Stimulated activated naive B cell treated with anti-CD40 and anti-IgM and Interleukin-4, amounts not matched to agents 10 μg/mL and 1 μg/mL and 100 μg/mL, for 72 hours (primary cell): ENCODE data around the gene PPP2R5B.

Experiments
- ATAC-seq, 2 donors: fragments of 150-1000 bp; cut with Tn5 transposase; replicated peaks; 2 replicates each; pipeline ENCODE4 v1.10.0; 2021; ENCODE audit warnings: moderate library complexity in 1 of 2
- DNase-seq: peaks from one replicate; pipeline ENCODE4 v3.0.0; 2021
- H3K27ac Mint-ChIP-seq: one replicate; pipeline ENCODE4 v1.8.0; 2022; ENCODE audit warnings: mild to moderate bottlenecking, mixed read lengths
- H3K27me3 Mint-ChIP-seq, 2 donors: one replicate each; pipeline ENCODE4 v1.8.0; 2022; ENCODE audit warnings: mixed read lengths in 2 of 2
- H3K36me3 Mint-ChIP-seq, 2 donors: one replicate each; pipeline ENCODE4 v1.8.0; 2022; ENCODE audit warnings: mixed read lengths in 2 of 2, mild to moderate bottlenecking in 1 of 2
- H3K4me1 Mint-ChIP-seq, 2 donors: one replicate each; pipeline ENCODE4 v1.8.0; 2022; ENCODE audit warnings: mixed read lengths in 2 of 2, mild to moderate bottlenecking in 1 of 2
- H3K4me3 Mint-ChIP-seq, 2 donors: one replicate each; pipeline ENCODE4 v1.8.0; 2022; ENCODE audit warnings: mild to moderate bottlenecking in 2 of 2, mixed read lengths in 2 of 2, moderate library complexity in 1 of 2
- H3K9me3 Mint-ChIP-seq, 2 donors: one replicate each; pipeline ENCODE4 v1.8.0; 2022; ENCODE audit warnings: mixed read lengths in 2 of 2, mild to moderate bottlenecking in 1 of 2

Gene PPP2R5B

DNA sequence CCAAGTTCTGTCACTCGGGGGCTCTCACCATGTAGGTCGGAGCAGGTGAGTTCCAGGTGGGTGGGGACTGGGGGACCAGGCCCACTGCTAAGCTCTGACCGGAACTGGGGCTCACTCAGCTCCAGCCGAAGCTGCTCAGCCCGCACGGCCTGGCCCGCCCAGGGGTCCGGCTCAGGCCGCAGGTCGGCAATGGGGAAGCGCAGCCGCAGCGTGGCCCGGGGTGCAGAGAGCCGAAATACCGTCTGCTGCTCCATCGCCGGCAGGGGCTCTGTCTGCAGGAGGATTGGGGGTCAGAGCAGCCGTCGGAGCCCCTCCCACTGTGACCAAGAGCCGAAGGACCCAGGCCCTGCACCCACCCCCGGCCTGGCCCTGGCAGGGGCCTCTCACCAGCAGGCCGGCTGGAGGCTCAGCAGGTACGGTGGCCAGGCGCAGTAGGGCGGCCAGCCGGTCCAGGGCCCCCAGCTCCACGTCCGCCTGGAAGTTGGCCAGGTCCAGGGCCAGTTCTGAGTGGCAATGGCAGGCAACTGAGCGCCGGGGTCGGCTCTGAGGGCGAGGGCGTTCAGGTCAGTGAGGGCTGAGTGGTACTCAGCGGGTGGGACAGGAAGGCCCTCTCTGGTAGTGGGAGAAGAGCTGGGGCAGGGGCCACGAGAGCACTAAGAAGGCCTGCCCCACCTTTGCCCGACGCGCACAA lies 14.7 kb upstream of the PPP2R5B start:
- no peaks in the 10 kb centered on the region for H3K27me3 Mint-ChIP-seq
- H3K4me1 Mint-ChIP-seq, result peaks cover 5 to 8% of the 10 kb centered on the region in 2 donors
- peaks cover 52 to 61% of the 10 kb centered on the region in 2 donors for H3K36me3 Mint-ChIP-seq
- H3K27ac Mint-ChIP-seq, result no peak overlapping the region
- H3K4me3 Mint-ChIP-seq, result no peak overlapping the region
- H3K9me3 Mint-ChIP-seq, result no peaks in the 10 kb centered on the region
- DNase-seq, result no peak
- no peak for ATAC-seq

DNA sequence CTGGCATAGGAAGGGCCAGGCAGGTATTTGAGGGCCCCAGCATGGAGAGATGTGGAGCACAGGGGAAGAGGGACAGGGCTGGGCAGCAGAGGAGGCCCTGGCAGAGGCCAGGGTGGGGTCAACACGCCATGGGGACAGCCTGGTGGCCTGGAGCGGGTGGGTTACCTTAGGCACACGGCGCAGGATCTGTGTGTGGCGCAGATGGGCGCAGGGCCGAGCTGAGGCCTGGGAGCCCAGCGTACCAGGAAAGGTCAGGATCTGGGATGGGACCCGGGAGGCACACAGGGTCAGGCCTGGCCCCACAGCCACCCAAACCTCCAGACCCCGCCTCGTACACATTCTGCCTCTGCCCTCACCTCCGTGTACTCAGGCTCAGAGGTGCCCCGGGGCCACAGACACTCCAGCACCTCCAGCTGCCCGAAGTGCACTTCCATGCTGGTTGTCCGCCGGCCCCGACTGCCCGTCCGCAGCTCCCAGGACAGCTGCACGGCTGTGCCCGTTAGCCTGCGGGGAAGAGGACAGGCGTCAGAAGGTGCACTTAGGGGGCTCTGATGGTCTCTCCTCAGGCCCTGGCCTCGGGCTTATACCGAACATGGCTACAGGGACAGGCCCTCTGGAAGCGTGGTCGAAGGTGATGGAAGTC lies 13.9 kb upstream of the PPP2R5B start:
- H3K27ac Mint-ChIP-seq, result no peak overlapping the region

DNA sequence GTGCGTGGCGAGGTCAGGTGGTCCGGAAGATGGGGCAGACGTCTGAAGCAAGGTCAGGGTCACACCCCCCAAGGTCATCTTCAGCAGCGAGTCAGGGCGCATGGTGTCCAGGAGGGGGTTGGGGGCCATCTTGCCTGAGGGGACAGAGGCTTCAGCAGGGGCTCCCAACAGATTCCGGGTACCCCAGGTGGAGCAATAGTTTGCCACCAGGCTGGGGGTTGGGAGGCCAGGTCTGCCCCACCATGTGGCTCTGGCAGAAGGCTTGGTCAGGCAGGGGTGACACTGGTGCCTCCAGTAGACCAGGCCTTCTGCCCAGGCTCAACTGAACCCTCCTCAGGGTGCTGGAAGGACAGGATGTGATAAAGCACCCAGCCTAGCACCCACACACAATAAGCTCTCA lies 13.3 kb upstream of the PPP2R5B start:
- H3K4me3 Mint-ChIP-seq, result no peak overlapping the region
- H3K36me3 Mint-ChIP-seq, result peaks cover 46 to 55% of the 10 kb centered on the region in 2 donors
- H3K9me3 Mint-ChIP-seq, result no peaks in the 10 kb centered on the region
- H3K27ac Mint-ChIP-seq, result no peak overlapping the region
- DNase-seq (no peak), ATAC-seq (no peak)
- H3K27me3 Mint-ChIP-seq, result no peaks in the 10 kb centered on the region
- peaks cover 12 to 16% of the 10 kb centered on the region in 2 donors for H3K4me1 Mint-ChIP-seq

More for the DNA sequence above, 13.9 kb upstream of the PPP2R5B start:
- H3K4me1 Mint-ChIP-seq, result peaks cover 8 to 10% of the 10 kb centered on the region in 2 donors
- no peaks in the 10 kb centered on the region for H3K27me3 Mint-ChIP-seq
- ATAC-seq, result no peak
- no peak overlapping the region for H3K4me3 Mint-ChIP-seq
- no peaks in the 10 kb centered on the region for H3K9me3 Mint-ChIP-seq
- no peak for DNase-seq
- peaks cover 46 to 57% of the 10 kb centered on the region in 2 donors for H3K36me3 Mint-ChIP-seq

DNA sequence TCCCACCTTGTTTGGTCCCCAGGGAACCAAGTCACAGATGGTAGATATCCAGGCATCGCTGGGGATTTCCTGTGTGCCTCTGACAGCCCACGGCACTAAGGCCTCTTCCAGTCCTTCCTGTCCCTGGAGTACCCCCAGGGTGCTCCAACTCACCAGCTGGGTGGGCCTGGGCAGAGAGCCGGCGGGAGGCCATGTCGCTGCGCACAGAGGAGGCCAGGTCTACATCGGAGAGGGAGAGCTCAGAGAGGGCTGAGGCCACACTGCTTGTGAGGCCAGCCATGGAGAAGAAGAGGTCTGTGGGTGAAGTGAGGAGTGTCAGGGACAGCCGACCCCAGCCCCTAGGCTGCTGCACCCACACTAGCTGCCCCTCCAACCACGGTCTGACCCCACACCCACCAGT lies 12.8 kb upstream of the PPP2R5B start:
- H3K27ac Mint-ChIP-seq, result no peak overlapping the region

DNA sequence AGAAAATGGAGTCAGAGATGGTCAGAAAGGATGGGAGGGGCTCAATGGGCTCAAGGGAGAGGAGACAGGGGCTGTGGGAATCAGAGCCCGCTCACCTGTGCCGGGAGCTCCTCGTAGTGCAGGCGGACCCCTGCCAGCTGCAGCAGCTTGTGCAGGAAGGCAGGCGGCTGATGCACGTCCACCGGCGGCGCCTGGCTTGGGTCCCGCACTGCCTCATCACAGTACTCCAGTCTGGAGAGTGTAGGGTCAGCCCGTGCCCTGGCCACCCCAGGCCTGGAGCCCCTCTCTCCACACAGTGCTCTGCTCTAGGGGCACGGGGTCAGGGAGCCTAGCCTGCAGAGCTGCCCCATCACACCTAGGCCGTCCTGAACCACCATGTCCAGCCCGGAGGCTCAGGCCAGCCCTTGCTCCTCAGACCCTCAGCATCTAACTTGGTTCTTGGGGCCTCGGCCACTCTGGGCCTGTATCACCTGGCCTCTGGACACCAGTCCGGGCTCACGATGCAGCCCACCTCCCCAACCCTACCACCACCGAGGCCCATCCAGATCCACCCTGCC lies 11.2 kb upstream of the PPP2R5B start:
- no peak overlapping the region for H3K27ac Mint-ChIP-seq
- H3K4me3 Mint-ChIP-seq, result no peak overlapping the region
- peaks cover 25 to 33% of the 10 kb centered on the region in 2 donors for H3K4me1 Mint-ChIP-seq
- no peaks in the 10 kb centered on the region for H3K9me3 Mint-ChIP-seq
- peaks cover 35 to 48% of the 10 kb centered on the region in 2 donors for H3K36me3 Mint-ChIP-seq
- no peak for DNase-seq
- ATAC-seq, result no peak
- H3K27me3 Mint-ChIP-seq, result no peaks in the 10 kb centered on the region

More for the DNA sequence above, 12.8 kb upstream of the PPP2R5B start:
- Mint-ChIP-seq H3K27me3 (no peaks in the 10 kb centered on the region), H3K36me3 (peaks cover 46 to 55% of the 10 kb centered on the region in 2 donors), H3K4me3 (no peak overlapping the region), H3K4me1 (peaks cover 17 to 21% of the 10 kb centered on the region in 2 donors), H3K9me3 (no peaks in the 10 kb centered on the region)
- ATAC-seq (no peak), DNase-seq (no peak)

DNA sequence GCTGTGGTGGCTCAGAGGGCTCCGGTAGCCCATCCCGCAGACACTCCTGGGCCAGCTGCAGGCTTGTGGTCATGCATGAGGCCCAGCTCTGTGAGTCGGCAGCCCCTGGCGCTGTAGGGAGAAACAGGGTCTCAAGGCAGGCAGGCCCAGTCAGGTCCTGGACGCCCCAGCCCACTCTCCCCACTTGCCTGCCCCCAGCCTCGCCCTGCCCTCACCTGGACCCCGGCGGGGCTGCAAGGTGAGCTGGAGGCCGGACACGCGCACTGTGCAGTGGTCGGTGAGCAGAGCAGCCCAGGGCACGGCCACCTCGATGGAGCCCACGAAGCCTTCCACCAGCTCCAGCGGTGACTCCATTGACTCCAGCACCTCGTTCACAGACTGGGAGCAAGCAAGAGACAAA lies 10.4 kb upstream of the PPP2R5B start:
- ATAC-seq (no peak), DNase-seq (no peak)
- Mint-ChIP-seq H3K36me3 (peaks cover 28 to 41% of the 10 kb centered on the region in 2 donors), H3K9me3 (no peaks in the 10 kb centered on the region), H3K4me1 (peaks cover 26 to 40% of the 10 kb centered on the region in 2 donors), H3K27me3 (no peaks in the 10 kb centered on the region), H3K27ac (no peak overlapping the region), H3K4me3 (no peak overlapping the region)

DNA sequence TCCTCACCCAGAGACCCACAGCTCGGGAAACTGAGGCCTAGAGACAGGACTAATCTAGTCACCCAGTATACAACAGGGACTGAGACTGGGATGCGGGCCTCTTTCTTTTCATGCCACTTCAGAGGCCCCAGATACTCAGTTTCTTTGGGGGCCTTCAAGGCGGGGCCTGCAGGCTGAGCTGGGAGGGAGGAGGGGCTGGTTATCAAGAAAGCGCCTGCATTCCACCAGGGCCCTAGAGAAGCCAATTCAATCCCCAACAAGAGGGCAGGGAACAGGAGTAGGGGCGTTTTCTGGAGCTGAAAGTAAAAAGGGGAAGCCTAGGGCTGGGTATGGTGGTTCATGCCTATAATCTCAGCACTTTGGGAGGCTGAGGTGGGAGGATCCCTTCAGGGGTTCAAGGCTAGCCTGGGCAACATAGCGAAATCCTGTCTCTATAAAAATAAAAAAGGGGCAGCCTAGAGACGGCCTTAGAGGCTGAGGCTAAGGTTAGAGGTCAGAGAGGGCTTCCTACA lies 9.1 kb upstream of the PPP2R5B start:
- no peak for ATAC-seq
- no peaks in the 10 kb centered on the region for H3K9me3 Mint-ChIP-seq
- peak overlapping the region; percentile 89 to 92 for H3K4me3 Mint-ChIP-seq
- no peak for DNase-seq
- peaks cover 29 to 40% of the 10 kb centered on the region in 2 donors for H3K4me1 Mint-ChIP-seq
- no peaks in the 10 kb centered on the region for H3K27me3 Mint-ChIP-seq
- peaks cover 18 to 31% of the 10 kb centered on the region in 2 donors for H3K36me3 Mint-ChIP-seq
- peak overlapping the region; percentile 37 for H3K27ac Mint-ChIP-seq

DNA sequence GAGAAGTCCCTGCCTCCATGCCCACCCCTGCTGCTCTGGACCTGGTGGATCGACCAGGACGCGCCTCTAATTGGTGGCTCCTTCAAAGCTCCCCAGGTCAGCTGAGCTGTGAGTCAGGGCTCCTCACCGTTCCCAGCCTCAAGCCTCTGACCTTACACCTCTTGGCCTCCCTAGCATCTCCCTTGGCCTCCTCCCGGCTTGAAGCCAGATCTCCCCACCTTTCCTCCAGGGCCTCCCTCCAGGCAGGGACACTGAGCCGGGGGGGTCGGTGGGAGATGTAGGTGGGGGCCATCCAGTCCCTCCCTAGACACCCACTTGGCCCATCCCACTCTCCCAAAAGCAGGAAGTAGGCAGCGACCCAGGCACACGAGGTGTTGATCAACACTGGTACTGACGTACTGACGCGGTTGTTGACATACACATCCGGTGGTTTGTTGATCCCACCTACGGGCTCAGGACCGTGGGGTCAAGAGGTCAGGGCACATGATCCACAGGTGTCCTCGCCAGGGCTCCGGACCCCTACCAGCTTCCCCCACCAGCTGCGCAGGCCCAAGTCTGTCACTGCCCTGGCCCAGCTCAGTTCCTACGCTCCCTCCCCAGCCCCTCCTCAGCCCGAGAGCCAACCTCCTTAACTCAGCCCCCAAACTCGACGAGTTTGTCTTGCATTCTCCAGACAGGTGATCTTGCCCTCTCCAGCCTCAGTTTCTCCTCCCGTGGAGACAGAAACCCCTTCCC lies 8.3 kb upstream of the PPP2R5B start:
- Mint-ChIP-seq H3K27me3 (no peaks in the 10 kb centered on the region), H3K4me3 (peak overlapping the region; percentile 89 to 92), H3K4me1 (peaks cover 30 to 40% of the 10 kb centered on the region in 2 donors), H3K36me3 (peaks cover 13 to 25% of the 10 kb centered on the region in 2 donors), H3K9me3 (no peaks in the 10 kb centered on the region), H3K27ac (peak overlapping the region; percentile 93)
- no peak for DNase-seq
- ATAC-seq, result peak; percentile 1 to 6

DNA sequence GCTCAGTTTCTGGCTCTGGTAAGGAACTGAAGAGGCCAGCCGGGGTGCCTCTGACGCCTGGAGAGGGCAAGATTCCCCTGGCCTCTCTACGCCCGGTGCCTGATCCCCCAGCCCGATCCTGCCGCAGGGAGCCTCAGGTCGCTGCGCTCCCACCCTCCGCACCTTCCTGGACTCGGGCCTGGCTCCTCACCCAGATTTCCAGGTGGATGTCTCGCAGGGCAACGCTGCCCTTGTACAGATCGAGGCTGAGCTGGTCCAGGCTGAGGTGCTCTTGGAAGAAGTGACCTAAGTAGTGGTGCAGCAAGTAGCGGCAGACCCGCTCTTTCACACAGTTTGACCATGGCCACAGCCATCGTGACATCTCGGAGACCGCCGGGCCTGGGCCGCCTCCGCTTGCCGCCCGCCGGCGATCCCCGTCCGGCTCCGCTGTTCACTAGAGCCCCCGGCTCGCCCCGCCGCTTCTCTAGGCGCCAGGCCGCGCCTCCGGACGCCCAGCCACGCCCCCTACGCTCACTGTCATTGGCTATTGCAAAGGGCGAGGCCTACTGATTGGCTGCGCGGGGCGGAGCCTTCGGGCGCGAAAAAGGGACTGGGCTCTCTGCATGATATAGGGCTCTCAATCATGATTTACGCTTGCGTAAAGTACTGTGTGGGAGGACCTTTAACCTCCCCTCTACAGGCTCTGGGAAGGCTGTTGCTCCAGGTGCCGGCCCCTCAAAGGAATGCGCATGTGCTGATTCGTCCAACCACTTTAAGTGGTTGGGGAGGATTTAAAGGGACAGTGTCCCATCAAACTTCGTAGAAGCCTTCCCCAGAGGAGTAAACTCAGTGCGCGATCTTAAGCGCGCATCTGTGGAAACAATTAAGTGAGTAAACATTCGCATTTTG lies 7.5 kb upstream of the PPP2R5B start, which contains the start of gene ATG2A:
ATG2A (minus strand) TSS at position 435 of the 888 bp plus-strand sequence; CDS start at position 361, 74 bp downstream.
- peak within 1 kb of the TSS; percentile 93 for H3K27ac Mint-ChIP-seq
- H3K4me1 Mint-ChIP-seq, result peaks cover 25 to 35% of the 10 kb centered on the region in 2 donors
- no peaks in the 10 kb centered on the region for H3K27me3 Mint-ChIP-seq
- peaks cover 8 to 17% of the 10 kb centered on the region in 2 donors for H3K36me3 Mint-ChIP-seq
- H3K9me3 Mint-ChIP-seq, result no peaks in the 10 kb centered on the region
- DNase-seq, result peak; percentile 97
- peak within 1 kb of the TSS; percentile 89 to 92 for H3K4me3 Mint-ChIP-seq
- peak; percentile 96 to 98 for ATAC-seq

DNA sequence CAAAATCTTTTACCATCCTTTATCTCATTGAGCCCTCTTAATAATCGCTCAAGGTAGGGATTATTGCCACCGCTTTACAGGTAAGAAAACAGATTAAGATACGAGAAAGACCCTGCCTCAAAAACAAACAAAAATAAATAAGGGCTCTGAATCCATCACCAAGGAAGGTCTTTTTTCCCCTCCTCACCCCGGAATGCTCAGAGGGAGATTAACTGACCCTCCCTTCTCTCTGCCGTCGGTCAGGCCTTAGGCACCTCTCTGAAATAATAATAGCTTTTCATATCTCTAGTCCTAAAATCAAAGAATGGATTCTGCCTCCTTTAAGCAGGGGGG lies 6.9 kb upstream of the PPP2R5B start:
- Mint-ChIP-seq H3K4me3 (peak overlapping the region; percentile 89 to 92), H3K9me3 (no peaks in the 10 kb centered on the region), H3K36me3 (peaks cover 6 to 14% of the 10 kb centered on the region in 2 donors), H3K27ac (peak overlapping the region; percentile 93), H3K4me1 (peaks cover 25 to 35% of the 10 kb centered on the region in 2 donors), H3K27me3 (no peaks in the 10 kb centered on the region)
- no peak for ATAC-seq
- no peak for DNase-seq

DNA sequence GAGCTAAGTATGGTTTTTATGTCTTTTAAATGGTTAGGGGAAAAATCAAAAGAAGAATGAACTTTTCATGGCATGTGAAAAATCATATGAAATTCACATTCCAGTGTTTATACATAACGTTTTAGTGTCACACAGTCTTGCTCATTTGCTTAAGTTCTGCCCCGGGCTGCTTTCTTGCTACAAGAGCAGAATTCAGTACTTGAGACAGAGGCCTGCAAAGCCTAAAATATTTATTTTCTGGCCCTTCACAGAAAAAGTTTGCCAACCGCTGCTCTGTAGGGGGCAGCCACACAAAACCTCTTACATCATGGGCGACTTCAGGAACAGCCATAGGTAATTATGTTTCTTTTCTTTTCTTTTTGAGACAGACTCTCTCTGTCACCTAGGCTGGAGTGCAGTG lies 6.5 kb upstream of the PPP2R5B start:
- peaks cover 25 to 36% of the 10 kb centered on the region in 2 donors for H3K4me1 Mint-ChIP-seq
- DNase-seq, result no peak
- H3K27ac Mint-ChIP-seq, result peak overlapping the region; percentile 93
- H3K9me3 Mint-ChIP-seq, result no peaks in the 10 kb centered on the region
- ATAC-seq, result no peak
- H3K36me3 Mint-ChIP-seq, result peaks cover 5 to 10% of the 10 kb centered on the region in 2 donors
- no peaks in the 10 kb centered on the region for H3K27me3 Mint-ChIP-seq
- H3K4me3 Mint-ChIP-seq, result peak overlapping the region; percentile 89 to 92

DNA sequence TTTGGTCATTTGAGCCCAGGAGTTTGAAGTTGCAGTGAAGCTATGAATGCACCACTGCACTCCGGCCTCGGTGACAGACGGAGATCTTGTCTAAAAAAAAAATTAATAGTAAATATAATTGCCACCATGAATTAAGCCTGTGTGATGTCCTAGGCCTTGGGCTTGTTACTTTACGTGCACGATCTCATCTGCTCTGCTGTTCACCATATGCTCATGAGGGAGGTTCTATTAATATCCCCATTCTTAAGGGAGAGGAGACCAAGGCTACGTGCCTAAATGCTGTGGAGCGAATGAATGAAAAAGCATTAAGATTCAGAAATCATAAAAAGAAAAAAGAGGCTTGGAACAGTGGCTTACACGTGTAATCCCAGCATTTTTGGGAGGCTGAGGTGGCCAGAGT lies 4.9 kb upstream of the PPP2R5B start:
- Mint-ChIP-seq H3K4me1 (peaks cover 27 to 50% of the 10 kb centered on the region in 2 donors), H3K27me3 (no peaks in the 10 kb centered on the region), H3K27ac (no peak overlapping the region), H3K9me3 (no peaks in the 10 kb centered on the region), H3K36me3 (peaks cover 0 to under 1% of the 10 kb centered on the region in 2 donors), H3K4me3 (no peak overlapping the region)
- no peak for DNase-seq
- ATAC-seq, result no peak

DNA sequence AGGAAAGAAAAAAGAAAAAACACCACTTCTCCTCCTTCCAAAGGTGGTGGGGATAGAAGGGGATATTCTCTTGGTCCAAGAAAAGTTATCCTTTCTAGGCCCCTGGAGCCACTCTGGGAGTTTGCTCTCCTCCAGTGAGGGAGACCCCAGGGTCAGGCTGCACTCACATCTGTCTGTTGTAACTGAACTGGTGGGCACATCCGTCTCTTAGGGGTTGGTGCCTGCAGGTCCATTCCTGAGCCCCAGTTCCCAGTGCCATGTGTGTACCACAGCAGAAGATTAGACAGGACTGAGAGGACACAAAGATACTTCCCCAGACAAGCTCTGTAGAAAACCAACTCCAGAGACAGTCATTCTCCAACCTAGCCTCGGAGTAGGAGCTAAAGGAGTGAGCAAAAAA lies 4.4 kb upstream of the PPP2R5B start:
- Mint-ChIP-seq H3K27me3 (no peaks in the 10 kb centered on the region), H3K9me3 (no peaks in the 10 kb centered on the region), H3K27ac (no peak overlapping the region), H3K4me3 (no peak overlapping the region), H3K4me1 (peaks cover 30 to 53% of the 10 kb centered on the region in 2 donors), H3K36me3 (no peaks in the 10 kb centered on the region)
- DNase-seq, result no peak
- no peak for ATAC-seq
